ENCODE results near the gene NDUFS6.

Gene NDUFS6

DNA sequence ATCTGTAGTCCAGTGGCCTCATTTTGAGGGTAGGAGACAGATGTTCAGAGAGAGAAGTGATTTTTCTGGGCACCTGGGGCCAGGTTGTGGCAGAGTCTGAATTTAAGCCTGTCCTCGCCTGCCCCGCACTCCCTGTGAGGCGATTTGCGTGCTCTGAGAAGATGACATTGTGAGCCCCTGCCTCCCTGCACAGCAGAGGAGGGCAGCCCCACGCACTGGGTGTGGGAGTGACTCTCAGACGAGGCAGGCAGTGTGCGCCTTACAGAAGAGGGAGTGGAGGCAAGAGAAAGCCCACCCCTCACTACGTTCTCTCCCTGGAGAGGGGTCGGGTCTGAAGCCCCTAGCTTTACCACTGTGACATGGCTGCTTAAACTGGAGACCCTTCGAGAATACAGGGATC, 45.8 kb downstream of the NDUFS6 start:
- DNase-seq (ENCODE audit: low read depth in 3 of 3, low spot score in 1 of 3), result no peak

DNA sequence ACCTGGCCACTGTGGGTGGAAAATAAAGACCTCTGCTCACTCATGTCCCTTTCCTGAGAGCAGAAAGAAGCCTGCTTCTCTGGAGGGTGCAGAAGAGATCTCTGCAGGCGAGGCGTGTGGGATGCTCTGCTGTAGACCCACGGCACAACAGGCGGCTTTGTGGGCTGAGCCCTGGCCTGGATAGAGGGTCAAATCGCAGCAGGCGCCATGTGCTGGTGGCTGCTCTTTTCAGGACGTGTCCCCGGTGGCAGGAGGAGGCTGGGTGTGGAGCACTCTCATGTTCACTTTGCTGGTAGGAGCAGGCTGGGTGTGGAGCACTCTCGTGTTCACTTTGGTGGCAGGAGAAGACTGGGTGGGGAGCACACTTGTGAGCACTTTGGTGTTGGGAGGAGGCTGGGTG, 46.4 kb downstream of the NDUFS6 start:
- DNase-seq (ENCODE audit: low read depth in 3 of 3, low spot score in 1 of 3), result no peak

DNA sequence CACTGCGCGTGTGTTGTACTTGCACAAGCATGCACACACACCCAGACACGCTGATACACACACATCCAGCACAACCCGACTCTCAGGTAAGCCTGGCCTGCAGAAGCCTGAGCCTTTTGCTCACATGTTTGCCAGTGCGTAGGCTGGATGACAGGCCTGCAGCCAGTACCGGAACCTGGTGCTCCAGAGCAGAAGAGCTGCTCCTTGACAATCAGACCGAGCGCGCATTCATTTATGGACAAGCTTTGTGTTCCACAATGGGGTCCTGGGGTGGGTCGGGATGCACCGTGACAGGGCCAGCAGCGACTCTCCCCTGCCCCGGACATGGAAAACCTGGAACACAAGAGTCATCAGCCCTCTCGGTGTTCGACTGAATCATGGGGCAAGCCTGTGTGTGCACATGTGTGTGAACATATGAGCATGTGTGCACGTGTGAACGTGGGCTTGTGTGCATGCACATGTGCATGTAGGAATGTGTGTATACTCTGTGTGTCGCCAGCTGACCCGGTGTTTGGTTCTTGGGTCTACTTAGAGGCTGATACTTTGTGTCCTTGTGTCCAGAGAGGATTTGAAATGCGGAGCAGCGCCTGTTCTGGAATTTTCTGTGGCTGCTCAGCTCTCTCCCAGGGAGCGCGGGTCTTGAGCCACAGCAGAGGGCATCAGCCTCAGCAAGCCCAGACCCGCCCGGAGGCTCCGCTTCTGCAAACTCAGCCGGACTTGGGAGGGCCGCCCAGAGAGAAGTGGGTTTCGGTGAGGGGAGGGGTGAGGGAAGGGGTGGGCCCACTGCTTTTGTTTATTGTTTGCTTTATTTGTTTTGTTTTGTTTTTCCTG, 49.3 kb downstream of the NDUFS6 start:
- DNase-seq (ENCODE audit: low read depth in 3 of 3, low spot score in 1 of 3), result no peak

DNA sequence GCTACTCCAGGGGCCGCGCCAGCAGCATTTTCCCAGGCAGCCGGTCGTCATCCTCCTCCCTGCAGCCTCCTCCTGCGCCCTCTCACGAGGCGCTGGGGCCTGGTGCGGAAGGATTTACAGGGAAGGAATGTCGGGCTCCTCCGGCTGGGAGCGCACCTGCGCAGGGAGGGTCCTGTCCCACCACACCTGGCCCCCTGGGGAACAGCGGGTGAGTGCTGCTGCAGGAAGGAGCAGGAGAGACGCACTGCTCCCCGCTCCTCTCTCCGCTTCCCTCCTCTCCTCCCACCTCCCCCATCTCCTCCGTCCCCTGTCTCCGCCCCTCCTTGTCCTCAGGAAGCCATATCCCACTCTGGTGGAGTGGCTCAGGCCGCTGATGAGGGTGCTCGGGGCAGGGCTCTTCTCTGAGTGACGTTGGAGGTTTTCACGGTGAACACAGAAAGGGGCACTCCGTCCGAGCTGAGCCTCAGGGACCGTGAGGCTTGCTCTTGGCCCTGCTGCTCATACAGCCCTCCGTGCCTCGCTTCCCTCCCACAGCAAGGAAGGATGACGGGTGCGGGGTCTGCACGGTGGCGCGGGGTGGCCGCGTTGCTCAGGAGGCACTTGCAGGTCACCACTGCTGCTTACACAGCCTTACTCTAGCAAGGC, 50.2 kb downstream of the NDUFS6 start:
- no peak for DNase-seq (ENCODE audit: low read depth in 3 of 3, low spot score in 1 of 3)

DNA sequence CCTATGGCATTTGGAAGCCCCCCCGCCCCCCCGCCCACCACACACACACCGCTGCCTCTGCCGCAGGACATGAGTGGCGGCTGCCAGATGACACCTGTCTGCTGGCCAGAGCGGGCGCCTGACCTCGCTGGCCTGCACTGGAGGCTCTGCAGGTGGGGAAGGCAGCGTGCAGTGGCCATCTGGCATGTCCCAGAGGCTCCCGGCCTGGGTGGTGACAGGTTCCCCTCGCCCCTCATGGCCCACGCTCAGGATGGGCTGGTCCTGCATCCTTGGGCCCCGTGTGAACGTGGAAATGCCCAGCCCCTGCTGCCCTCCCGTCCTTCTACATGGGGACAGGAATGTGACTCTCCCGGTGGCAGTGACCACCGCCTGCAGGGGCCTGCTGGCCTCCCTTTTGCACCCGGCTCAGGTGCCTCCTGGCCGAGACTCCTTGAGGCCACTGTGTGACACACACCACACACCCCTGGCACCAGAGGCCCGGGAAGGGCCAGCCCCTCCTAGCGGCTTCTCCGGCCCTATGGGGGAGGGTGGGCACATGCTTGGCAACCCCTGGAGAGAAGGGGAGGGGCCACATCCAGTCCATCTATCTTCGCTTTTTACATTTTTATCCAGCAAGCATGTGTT, 51.2 kb downstream of the NDUFS6 start:
- DNase-seq (ENCODE audit: low read depth in 3 of 3, low spot score in 1 of 3), result no peak

DNA sequence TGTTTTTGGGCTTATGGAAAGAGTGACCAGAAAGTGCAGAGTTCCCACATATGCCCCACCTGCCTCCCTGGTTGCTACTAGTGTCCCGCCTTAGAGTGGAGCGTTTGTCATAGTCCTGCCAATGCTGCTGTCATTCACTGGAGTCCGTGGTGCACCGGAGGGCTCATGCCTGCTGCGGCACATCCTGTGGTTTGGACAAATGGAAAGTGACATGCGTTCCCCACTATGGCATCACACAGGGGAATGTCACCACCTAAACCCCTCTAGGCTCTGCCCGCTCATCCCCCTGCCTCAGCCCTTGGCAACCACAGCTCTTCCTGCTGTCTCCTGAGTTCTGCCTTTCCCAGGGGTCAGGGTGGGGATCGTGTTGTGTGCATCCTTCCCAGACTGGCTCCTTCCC, 52.3 kb downstream of the NDUFS6 start:
- DNase-seq (ENCODE audit: low read depth in 3 of 3, low spot score in 1 of 3), result no peak

DNA sequence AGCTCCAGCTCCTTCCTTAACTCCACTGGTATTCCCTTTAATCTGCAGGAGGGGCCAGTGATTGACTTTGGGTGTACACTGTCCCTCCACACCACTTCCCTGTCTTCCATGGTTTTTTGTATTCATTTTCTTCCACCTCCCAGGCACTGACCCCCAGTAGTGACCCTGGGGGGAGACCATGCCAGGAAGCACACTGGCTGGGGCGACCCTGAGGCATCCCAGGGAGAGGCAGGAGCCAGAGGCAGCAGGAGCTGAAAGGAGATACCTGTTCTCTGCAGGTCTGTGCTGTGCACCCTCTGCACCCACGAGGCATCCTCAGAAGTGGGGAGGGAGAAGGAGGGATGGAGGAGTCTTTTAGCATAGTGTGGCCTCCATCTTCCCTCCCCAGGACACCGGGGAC, 53.9 kb downstream of the NDUFS6 start:
- DNase-seq (ENCODE audit: low read depth in 3 of 3, low spot score in 1 of 3), result no peak

DNA sequence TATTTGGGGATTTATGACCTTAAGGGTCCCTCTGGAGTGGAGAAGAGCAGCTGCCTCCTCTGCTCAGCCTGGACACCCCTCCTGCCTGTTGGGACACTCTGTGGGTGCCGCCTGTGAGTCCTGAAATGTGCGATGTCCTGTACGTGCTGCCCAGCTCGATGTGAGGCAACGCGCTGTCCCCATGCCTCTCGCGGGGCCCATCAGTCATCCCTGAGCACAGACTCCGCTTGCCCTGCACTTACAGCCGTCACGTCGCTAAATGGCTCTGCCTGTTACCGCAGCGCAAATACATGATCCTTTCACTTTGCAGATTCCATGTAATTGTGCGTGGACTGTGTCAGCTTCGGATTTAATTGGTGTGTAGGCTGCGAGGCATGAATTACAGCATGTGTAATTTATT, 54.4 kb downstream of the NDUFS6 start:
- no peak for DNase-seq (ENCODE audit: low read depth in 3 of 3, low spot score in 1 of 3)

DNA sequence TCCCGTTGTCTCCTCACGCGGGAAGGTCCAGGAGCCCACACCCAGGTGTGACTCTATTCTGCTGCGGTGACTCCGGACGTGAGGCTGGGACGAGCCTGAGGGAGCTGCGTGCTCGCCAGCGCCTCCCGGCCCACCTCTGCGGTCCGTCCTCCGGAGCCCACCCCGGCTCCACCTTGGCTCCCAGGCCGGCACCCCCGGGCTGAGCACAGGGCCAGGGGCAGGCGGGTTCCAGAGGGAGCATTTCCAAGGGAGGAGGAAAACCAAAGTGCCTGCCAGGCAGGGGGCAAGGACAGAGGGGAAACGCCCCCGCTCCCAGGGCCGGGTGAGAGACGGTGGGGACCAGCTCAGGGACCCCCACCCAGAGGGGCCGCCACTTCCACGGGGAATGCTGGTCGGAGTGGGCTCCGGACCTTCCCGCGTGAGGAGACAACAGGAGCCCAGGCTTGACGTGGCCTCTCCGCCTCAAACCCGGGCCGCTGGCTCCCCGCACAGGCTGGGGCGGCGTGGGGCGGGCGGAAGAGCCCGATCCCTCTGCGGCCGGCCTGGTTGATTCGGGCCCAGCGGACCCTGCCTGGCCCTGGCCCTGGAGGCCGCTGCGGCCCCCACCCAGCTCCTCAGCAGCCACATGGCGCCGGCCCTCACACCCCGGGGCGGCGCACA, 55.5 kb downstream of the NDUFS6 start:
- no peak for DNase-seq (ENCODE audit: low read depth in 3 of 3, low spot score in 1 of 3)

DNA sequence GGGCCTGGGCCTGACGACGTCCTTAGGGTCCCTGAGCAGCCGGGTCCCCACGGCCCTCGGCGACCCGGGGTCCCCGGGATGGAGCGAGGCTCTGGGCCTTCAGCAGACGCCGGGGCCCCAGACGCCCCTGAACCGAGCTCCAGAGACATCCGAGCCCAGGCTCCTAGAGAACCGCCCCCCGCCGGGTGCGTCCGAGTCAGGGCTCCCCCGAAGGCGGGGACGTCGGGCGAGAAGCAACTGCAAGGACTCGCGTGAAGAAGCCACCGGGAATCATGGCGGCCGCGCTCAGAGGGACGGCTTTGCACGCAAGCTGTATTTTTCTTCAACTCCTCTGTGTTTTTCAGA, 56.0 kb downstream of the NDUFS6 start:
- DNase-seq (ENCODE audit: low read depth in 3 of 3, low spot score in 1 of 3), result no peak

DNA sequence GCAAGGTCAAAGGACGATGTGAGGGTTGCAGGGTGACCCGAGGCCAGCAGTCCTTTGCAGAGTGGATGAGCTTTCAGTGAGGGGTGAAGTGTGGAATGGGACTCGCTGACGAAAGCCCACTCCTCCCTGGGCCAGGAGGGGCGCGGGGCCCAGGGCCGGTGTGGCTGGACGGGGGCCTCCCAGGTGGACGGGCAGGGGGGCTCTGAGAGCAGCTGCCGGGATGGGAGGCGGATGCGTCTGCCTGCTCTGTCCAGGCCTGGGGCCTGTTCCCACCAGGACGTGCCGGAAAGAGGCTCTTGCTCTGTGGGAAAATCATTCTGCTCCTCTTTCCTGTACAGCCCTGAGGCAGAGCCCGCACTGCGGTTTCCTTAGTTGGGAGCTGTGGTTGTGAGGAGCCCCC, 57.2 kb downstream of the NDUFS6 start:
- DNase-seq (ENCODE audit: low read depth in 3 of 3, low spot score in 1 of 3), result no peak

DNA sequence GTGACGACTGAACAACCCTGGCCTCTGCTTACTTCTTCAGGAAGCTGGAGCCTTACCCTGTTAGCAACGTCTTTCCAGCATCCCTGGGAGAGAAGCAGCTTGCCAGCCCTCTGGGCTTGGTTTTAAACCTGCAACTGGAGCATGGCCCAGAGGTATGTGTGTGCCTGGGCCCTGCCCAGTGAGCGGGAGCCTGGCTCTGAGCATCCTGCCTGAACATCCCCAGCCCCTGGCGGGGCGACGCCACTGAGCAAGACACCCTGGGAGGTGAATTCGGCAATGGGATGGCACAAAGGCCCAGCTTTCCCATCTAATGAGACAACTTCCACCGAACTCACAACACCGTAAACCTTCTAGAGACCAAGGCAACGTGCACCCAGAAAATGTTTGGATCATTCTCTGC, 57.9 kb downstream of the NDUFS6 start:
- no peak for DNase-seq (ENCODE audit: low read depth in 3 of 3, low spot score in 1 of 3)

DNA sequence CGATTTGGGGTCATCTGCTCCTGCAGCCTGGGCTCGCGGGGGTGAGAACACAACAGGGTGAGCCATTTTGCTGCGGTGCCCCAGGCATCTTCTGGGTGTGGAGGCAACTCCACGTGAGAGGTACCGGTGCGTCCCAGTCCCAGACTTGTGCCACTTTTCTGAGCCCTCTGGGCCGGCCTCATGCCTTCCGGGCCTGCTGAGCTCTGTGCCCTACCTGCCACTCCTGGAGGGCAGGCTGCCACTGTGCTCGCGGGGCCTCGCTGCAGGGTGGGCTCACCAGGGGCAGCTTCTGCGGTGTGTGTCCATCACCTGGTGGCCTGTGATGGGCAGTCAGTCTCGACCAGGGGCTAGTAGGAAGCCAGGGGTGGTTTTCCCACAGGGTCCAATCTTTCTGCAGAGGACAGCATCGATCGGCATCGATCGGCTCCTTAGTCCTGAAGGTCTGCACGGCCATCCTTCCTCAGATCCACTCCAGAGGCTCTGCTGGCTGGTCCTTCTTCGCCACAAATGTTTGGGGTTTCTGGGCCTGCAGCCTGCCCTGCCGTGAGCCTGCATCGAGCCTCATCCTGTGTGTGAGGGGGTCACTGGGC, 58.9 kb downstream of the NDUFS6 start:
- DNase-seq (ENCODE audit: low read depth in 3 of 3, low spot score in 1 of 3), result no peak

DNA sequence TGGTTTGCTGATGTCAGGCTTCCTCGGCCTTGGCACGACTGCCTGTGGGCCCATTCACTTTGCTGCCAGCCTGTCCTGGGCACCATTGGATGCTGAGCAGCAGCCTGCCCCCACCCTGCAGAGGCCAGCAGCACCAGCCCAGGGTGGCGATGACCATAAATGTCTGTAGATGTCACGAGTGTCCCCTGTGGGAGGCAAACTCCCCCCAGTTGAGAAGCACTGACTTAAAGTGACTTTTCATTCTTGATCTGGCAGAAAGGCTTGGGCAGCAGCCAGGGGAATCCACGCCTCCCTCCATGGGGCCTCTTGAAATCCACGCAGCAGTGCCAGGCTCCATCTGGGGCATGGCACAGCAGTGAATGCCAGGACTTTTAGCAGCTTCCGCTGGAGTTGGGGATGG, 59.7 kb downstream of the NDUFS6 start:
- DNase-seq (ENCODE audit: low read depth in 3 of 3, low spot score in 1 of 3), result no peak

DNA sequence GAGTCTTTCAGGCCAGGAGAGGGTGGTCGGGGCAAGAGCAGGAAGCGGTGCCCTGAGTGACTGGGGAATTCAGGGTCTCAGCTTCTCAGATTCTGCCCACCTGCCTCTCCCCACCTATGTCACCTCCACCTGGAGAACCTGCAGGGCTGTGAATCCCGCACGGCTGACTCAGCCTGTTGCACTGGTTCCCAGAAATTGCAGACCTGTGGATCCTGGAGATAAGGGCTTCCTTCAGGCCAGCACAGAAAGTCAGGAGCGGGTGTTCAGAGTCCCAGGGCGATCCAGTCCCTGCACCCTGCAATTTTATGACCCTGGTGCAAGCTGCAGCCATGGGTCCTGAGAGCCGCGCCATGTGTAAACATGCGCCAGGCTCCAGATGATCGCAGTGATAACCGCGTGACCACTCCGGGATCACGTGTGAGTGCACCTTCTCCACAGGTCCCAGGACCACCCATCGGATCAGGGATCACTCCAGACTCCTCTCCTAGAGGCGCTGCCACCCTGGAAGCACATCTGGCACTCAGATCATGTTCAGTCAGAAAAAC, 63.8 kb downstream of the NDUFS6 start:
- no peak for DNase-seq (ENCODE audit: low read depth in 3 of 3, low spot score in 1 of 3)

DNA sequence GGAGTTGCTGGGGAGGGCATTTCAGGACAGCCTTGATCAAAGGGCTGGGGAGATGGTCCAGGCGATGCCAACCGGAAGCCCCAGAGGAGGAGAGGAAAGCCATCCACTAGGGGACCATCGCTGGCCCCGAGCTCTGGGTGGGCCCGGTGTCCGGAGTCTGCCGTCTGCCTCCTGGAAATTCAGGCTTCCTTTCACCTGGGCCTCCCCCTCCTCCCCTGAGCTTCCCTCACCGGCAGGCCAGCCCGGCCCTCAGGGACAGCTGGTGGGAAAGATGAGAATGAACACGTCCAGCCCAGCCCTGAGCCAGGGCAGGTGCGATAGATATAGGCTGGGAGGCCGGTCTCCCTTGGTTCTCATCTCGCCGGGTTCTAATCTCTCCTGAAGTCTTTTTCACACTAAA, 64.3 kb downstream of the NDUFS6 start:
- no peak for DNase-seq (ENCODE audit: low read depth in 3 of 3, low spot score in 1 of 3)
